ENCODE data around the gene UGT8. TPM values are rescaled to one million over a fixed set of nuclear protein-coding genes. Genes with fewer than 3 reads are reported as not detected.
"Not testable (repeated sequence)": the region's sequence is repeated elsewhere in the genome, so short reads cannot be mapped to it uniquely, and the experiment has no call there.

UGT8 gene
- total RNA-seq, 1 experiment from 2014 or later: 14.8 TPM

GRCh38 chr4:114590360-114590759 is 8.2 kb upstream of the UGT8 start:
- DNase-seq (ENCODE audit: low read depth, low spot score); intact Hi-C loops (cut with micrococcal nuclease); POLR2A ChIA-PET; H2AFZ ChIP-seq (ENCODE audit: low read depth, low read length, poor library complexity, severe bottlenecking); H3K9me2 ChIP-seq (ENCODE audit: insufficient read depth); H3K4me2 ChIP-seq (ENCODE audit: low read length); CTCF ChIA-PET; H3K9ac ChIP-seq (ENCODE audit: low read length); H4K20me1 ChIP-seq (ENCODE audit: insufficient read depth); BruUV-seq (replicated peaks); ATAC-seq; H3K27ac ChIP-seq (ENCODE audit: low read depth, low read length); H3K4me1 ChIP-seq (ENCODE audit: control insufficient read depth in 1 of 2, insufficient read depth in 2 of 2, low read length in 2 of 2); H3K36me3 ChIP-seq (ENCODE audit: control insufficient read depth in 1 of 2, insufficient read depth in 2 of 2, low read length in 2 of 2); H3K27me3 ChIP-seq (ENCODE audit: insufficient read depth, low read length); H3K9me3 ChIP-seq (ENCODE audit: control insufficient read depth in 1 of 2, insufficient read depth in 1 of 2, low read depth in 1 of 2, low read length in 2 of 2); H3K79me2 ChIP-seq (ENCODE audit: insufficient read depth, low read length); H3K4me3 ChIP-seq (replicated peaks in 1 of 2; ENCODE audit: low read depth in 1 of 2, low read length in 2 of 2); RAD21 ChIA-PET (ENCODE audit: low non-redundant PET in 1 of 2, low total read pairs in 2 of 2, uncharacterized antibody in 2 of 2, unreplicated experiment in 2 of 2): not testable (repeated sequence)

- H3K27me3 ChIP-seq (ENCODE audit: insufficient read depth, low read length): no peaks in the 10 kb centered on the region
- H3K4me3 ChIP-seq (replicated peaks in 1 of 2; ENCODE audit: low read depth in 1 of 2, low read length in 2 of 2): no peak overlapping the region
- BruUV-seq (replicated peaks): no TSS peak
- H3K27ac ChIP-seq (ENCODE audit: low read depth, low read length): no peak overlapping the region
- H3K4me2 ChIP-seq (ENCODE audit: low read length): no peak overlapping the region
- ATAC-seq (no peak), DNase-seq (ENCODE audit: low read depth, low spot score) (no peak)
- no peaks in the 10 kb centered on the region for H4K20me1 ChIP-seq (ENCODE audit: insufficient read depth)
- TF ChIP-seq SP1 (IDR thresholded peaks at IDR 0.05; ENCODE audit: low read depth) (no peak), POLR2A (IDR thresholded peaks at IDR 0.05; ENCODE audit: borderline replicate concordance, extremely low read depth, insufficient read depth, insufficient read length) (no peak)
- no peaks in the 10 kb centered on the region for H3K9me2 ChIP-seq (ENCODE audit: insufficient read depth)
- H3K9ac ChIP-seq (ENCODE audit: low read length): no peak overlapping the region
- no peaks in the 10 kb centered on the region for H3K79me2 ChIP-seq (ENCODE audit: insufficient read depth, low read length)
- intact Hi-C loops (cut with micrococcal nuclease): no loop called here
- ChIA-PET CTCF (no interaction called here), POLR2A (no interaction called here), RAD21 (ENCODE audit: low non-redundant PET in 1 of 2, low total read pairs in 2 of 2, uncharacterized antibody in 2 of 2, unreplicated experiment in 2 of 2) (no interaction called here)
- H3K9me3 ChIP-seq (ENCODE audit: control insufficient read depth in 1 of 2, insufficient read depth in 1 of 2, low read depth in 1 of 2, low read length in 2 of 2): no peaks in the 10 kb centered on the region
- H3K36me3 ChIP-seq (ENCODE audit: control insufficient read depth in 1 of 2, insufficient read depth in 2 of 2, low read length in 2 of 2): no peaks in the 10 kb centered on the region
- peaks cover 3 to 8% of the 10 kb centered on the region in 2 experiments; a peak in 2 of 4 replicates for H3K4me1 ChIP-seq (ENCODE audit: control insufficient read depth in 1 of 2, insufficient read depth in 2 of 2, low read length in 2 of 2)
- H2AFZ ChIP-seq (ENCODE audit: low read depth, low read length, poor library complexity, severe bottlenecking): no peak overlapping the region
Observed at GRCh38 chr4:114593526-114593925, 5.1 kb upstream of the UGT8 start.

GRCh38 chr4:114595207-114595606 is 3.4 kb upstream of the UGT8 start:
- ChIA-PET POLR2A (no interaction called here), RAD21 (ENCODE audit: low non-redundant PET in 1 of 2, low total read pairs in 2 of 2, uncharacterized antibody in 2 of 2, unreplicated experiment in 2 of 2) (no interaction called here), CTCF (no interaction called here)
- Histone ChIP-seq H3K27ac (ENCODE audit: low read depth, low read length) (no peak overlapping the region), H3K4me1 (ENCODE audit: control insufficient read depth in 1 of 2, insufficient read depth in 2 of 2, low read length in 2 of 2) (peaks cover 3 to 14% of the 10 kb centered on the region in 2 experiments; a peak in 3 of 4 replicates), H3K36me3 (ENCODE audit: control insufficient read depth in 1 of 2, insufficient read depth in 2 of 2, low read length in 2 of 2) (no peaks in the 10 kb centered on the region), H3K27me3 (ENCODE audit: insufficient read depth, low read length) (no peaks in the 10 kb centered on the region), H3K79me2 (ENCODE audit: insufficient read depth, low read length) (peaks cover under 1% of the 10 kb centered on the region; the same call in 1 of the 2 replicates), H3K9ac (ENCODE audit: low read length) (no peak overlapping the region), H3K4me2 (ENCODE audit: low read length) (no peak overlapping the region), H3K9me3 (ENCODE audit: control insufficient read depth in 1 of 2, insufficient read depth in 1 of 2, low read depth in 1 of 2, low read length in 2 of 2) (no peaks in the 10 kb centered on the region), H2AFZ (ENCODE audit: low read depth, low read length, poor library complexity, severe bottlenecking) (no peak overlapping the region), H3K4me3 (replicated peaks in 1 of 2; ENCODE audit: low read depth in 1 of 2, low read length in 2 of 2) (no peak overlapping the region), H4K20me1 (ENCODE audit: insufficient read depth) (no peaks in the 10 kb centered on the region), H3K9me2 (ENCODE audit: insufficient read depth) (no peaks in the 10 kb centered on the region)
- BruUV-seq (replicated peaks): no TSS peak
- ATAC-seq: no peak
- TF ChIP-seq MAX (IDR thresholded peaks at IDR 0.05) (no peak), POLR2A (IDR thresholded peaks at IDR 0.05; ENCODE audit: borderline replicate concordance, extremely low read depth, insufficient read depth, insufficient read length) (no peak)
- DNase-seq (ENCODE audit: low read depth, low spot score): no peak
- intact Hi-C loops (cut with micrococcal nuclease): no loop called here

All from HCT116 (cell line).